Epidermal melanocyte (primary cell): ENCODE results near the gene NME4.

Experiments used
- DNase-seq: peaks from one replicate; pipeline ENCODE4 v3.0.0; 2011; ENCODE audit warnings: low spot score; ENCODE audit not compliant: insufficient read length

Gene NME4

GRCh38 chr16:363110-363765, 33.8 kb upstream of the NME4 start:
- no peak for DNase-seq

DNA sequence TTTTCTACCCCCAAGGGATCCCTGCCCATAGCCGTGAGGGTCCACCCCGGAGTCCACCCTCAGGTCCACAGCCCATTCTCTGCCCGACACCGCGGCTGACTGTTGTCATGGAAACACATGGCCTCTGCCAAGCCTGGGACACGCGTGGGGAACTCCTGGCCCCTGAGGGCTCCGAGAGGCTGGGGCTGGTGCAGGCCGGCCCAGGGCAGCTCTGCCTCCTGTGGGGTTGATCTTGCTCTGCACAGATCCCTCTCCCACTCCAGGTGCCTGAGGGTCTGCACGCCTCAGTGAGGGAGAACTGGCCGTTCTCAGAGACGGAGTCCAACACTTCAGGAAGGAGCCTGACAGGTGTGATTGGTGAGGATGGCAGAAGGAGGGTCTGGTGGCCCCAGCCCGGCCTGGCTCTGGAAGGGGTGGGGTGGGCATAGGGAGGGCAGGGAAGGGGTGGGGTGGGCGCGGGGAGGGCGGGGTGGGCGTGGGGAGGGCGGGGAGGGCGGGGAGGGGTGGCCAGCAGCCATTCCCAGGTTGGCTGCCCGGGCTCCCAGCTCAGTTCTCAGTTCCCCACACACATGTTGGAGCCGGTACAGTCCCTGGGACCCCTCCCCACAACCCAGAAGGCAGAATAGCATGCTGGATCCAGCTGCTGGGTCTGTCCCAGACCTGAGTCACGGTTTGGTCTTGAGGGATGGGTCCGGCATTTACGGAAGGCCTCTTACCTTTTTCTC, 33.1 kb upstream of the NME4 start:
- no peak for DNase-seq

DNA sequence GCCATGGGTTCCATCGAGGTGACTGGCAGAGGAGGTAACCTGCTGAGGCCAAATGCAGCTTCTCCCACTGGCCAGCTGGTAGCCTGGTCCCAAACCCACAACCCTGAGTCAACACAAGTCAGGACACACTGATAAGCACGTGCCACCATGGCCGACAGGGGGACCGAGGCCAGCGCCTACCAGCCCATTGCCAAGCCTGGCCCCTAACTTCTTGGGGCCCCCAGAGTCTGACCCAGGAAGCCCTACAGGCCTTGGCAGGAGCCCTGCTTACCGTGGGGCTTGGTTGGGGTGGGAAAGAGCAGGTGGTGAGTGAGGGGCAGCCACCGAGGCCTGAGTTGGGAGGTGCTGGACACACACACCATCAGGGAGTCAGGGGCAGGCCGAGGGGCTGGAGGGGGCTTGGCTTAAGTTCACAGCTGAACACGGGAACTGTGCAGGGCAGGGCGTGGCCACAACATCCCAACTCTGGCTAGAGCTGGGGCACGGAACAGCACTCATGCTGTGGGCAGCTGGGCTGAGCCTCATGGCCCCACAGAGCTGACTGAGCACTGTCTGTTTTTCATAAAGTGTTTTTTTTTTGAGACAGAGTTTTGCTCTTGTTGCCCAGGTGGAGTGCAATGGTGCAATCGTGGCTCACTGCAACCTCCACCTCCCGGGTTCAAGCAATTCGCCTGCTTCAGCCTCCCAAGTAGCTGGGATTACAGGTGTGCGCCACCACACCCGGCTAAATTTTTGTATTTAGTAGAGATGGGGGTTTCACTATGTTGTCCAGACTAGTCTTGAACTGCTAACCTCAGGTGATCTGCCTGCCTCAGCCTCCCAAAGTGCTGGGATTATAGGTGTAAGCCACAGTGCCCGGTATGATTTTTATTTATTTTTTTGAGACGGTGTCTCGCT, 32.2 kb upstream of the NME4 start:
- DNase-seq = no peak

DNA sequence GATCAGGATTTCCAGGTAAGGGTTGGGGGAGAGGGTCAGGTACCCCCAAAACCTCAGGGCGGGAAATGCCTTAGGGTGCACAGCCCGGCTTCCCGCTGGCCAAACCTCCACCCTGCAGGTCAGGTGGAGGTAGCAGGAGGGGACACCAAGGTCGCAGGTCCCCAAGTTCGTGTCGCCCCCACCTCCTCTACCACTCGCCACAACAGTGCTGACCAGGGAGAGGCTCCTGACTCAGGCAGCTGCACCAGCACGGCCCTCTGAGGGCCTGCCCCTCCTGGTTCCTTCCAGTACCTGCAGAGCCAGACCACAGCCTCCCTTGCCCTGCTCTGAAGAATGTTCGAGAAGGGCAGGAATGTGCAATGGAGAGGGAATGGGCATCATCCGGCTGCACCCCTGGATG, 30.5 kb upstream of the NME4 start:
- no peak for DNase-seq

- peak; percentile 13 for DNase-seq
Measured at GRCh38 chr16:367333-367903, 29.6 kb upstream of the NME4 start.

DNA sequence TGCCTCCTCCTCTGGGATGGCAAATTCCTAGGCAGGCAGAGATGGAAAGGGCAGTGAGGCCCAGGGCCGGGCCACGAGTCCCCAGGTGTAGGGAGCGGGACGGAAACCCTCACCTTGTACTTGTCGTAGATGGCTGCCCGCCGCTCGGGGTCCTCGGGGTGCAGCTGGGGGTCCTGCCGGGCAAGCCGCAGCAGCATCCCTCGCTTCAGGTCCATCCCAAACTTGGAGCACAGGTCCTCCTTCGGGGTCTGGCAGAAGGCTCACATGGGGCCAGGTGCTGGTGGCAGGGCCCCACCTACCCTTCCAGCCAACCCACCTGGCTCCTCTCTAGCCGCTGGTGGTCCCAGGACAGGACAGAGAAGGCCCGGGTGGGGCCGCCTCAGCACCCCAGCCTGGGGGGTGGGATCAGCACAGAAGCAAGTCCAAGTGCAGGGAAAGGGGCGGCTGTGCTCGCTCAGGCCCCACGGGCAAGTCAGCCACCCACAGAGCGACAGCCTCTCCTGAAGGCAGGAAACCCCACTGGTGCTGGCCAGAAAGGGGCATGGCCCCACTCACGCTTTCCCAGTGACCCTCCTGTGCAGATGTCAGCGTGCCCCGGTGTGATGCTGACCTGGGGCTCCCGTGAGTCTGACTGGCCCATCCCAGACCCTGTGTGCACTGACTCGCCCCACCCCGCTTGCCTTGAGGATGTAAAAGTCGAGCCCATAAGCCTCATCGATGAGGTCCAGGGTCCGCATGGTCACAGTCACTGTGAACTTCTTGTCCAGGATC, 28.4 kb upstream of the NME4 start:
- DNase-seq = peak; percentile 14

GRCh38 chr16:369275-369865, 27.6 kb upstream of the NME4 start:
- DNase-seq = no peak

GRCh38 chr16:369866-370436, 27.0 kb upstream of the NME4 start:
- DNase-seq = peak; percentile 16

DNA sequence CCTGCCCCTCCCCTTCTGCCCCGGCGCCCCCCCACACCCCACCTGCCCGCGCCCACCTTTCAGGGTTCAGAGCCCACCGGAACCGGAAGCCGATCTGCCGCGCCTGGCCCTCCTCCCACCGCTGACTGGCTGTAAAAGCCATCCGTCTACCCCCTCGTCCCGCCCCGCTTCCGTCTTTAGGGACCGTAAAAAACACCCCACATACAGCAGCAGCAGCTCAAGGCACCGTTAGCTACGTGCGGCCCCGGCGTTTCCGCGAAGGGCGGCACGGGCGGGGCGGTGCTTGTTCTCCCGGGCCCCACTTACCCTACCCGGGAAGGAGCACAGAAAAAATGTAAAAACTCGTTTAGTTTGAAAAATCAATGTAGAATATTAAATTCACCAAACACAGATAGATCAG, 26.6 kb upstream of the NME4 start, which contains the start of gene MRPL28:
TSS of gene MRPL28 (minus strand) at position 96 of the 400 bp plus-strand sequence. CDS start 320 bp downstream, outside the sequence.
- peak; percentile 100 for DNase-seq

GRCh38 chr16:370979-371514, 26.0 kb upstream of the NME4 start:
- DNase-seq = peak; percentile 15

DNA sequence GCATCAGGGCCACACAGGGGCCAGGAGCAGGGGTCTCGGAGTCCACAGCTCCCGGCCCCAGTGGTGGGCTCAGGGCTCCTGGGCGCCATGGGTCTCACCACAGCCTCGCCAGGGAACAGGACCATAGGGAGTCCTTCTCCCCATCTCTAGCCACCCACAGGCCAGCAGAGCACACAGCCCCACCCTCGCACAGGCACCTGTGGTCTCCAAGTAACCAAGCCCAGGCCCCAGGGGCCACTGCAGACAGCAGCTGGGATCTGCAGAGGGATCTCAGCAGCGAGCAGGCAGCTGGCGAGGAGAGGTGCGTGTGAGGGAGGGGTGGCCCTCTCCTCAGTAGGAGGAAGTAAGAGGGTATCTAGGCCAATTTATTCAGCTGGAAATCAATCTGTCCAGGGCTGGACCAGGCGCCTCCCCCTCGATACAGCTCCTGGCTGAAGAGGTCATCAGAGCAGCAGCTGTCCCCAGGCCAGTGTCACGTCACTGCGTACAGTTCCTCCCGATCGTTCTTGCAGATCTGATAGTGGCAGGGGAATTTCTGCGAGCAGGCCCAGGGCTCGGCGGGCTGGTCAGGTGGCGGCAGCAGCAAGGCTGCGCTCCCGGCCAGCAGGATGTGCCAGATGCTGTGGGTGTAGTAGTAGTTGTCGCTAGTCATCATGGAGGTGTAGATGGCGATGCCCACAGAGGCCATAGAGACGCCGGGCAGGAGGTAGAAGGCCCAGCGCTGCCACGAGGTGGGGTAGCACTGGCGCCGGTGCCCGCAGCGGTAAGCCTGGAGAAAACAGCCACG, 25.3 kb upstream of the NME4 start:
- DNase-seq = peak; percentile 12

GRCh38 chr16:372302-372983, 24.6 kb upstream of the NME4 start:
- no peak for DNase-seq

GRCh38 chr16:373020-373598, 23.9 kb upstream of the NME4 start:
- DNase-seq = no peak

DNA sequence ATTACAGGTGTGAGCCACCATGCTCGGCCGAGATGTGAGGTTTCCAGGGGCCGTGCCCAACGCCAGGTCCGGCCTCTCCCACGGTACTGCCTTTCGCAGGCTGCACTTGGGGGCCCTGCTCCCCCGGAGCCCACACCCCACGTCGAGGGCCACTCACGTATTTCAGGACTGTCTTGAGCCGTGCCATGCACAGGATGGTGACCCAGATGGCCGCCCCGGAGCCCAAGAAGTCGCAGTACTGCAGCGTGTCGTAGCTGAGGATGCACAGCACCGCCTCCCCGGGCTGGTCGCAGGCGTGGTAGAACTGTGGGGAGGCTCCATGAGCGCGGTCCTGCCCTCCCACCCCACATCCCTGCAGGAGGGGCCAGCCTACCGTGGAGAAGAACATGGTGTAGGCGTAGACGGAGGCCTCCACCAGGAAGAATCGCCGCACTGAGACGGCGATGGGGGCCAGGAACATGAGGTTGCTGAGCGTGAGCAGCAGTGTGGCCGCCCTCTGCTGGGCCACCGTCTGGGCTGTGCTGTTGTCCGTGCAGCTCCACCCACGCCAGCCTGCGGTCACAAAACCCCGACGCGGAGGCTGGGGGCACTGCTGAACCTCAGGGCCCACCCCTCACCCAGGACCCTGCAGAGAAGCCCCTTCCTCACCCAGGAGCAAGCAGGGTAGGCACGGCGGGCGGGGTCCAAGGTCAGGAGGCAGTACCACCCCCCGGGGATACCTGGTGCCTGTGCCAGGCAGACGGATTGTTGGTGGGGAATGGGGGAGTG, 23.0 kb upstream of the NME4 start:
- peak; percentile 5 for DNase-seq

GRCh38 chr16:374616-374926, 22.4 kb upstream of the NME4 start:
- no peak for DNase-seq

- DNase-seq = no peak
Measured at GRCh38 chr16:375212-375611, 21.8 kb upstream of the NME4 start.
